Endothelial cell of umbilical vein (primary cell): ENCODE measurements around the gene KRT37.

Experiments used
- POLR2A ChIP-seq: IDR thresholded peaks from 2 replicates; pipeline ENCODE4 v1.6.1; 2012; ENCODE audit warnings: low read depth, mild to moderate bottlenecking, control low read depth, low read length
- TF ChIP-seq, protein P1 (sequence below), 2 donors: IDR thresholded peaks; 1 replicate in 1 of 2; 2 replicates in 1 of 2; pipeline ENCODE4 v1.5.1; 2011; ENCODE audit warnings: low read length in 2 of 2, mild to moderate bottlenecking in 2 of 2, moderate library complexity in 2 of 2, control low read depth in 1 of 2, inconsistent platforms in 1 of 2, low read depth in 1 of 2; ENCODE audit not compliant: insufficient read depth in 1 of 2; ENCODE audit errors: extremely low read depth in 1 of 2

DNA sequence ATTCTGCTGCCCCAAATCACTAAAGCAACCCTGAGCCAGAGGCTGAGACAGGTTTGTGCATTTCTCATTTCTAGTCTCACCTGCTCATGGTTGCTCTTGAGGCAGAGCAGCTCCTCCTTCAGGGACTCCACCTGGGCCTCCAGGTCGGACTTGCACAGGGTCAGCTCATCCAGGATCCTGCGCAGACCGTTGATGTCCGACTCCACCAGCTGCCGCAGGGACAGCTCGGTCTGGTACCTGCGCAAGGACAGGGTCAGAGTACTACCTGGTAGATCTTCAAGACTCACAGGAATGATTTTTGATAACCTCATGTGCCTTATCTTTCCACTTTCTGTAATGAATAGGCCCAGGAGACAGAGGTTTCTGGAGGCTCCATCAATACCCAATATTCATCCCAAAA, 28.0 kb downstream of the KRT37 start:
- TF ChIP-seq, protein P1, sequence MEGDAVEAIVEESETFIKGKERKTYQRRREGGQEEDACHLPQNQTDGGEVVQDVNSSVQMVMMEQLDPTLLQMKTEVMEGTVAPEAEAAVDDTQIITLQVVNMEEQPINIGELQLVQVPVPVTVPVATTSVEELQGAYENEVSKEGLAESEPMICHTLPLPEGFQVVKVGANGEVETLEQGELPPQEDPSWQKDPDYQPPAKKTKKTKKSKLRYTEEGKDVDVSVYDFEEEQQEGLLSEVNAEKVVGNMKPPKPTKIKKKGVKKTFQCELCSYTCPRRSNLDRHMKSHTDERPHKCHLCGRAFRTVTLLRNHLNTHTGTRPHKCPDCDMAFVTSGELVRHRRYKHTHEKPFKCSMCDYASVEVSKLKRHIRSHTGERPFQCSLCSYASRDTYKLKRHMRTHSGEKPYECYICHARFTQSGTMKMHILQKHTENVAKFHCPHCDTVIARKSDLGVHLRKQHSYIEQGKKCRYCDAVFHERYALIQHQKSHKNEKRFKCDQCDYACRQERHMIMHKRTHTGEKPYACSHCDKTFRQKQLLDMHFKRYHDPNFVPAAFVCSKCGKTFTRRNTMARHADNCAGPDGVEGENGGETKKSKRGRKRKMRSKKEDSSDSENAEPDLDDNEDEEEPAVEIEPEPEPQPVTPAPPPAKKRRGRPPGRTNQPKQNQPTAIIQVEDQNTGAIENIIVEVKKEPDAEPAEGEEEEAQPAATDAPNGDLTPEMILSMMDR (IDR thresholded peaks at IDR 0.05; ENCODE audit: extremely low read depth in 1 of 2, insufficient read depth in 1 of 2, low read depth in 1 of 2, low read length in 2 of 2), result no peak
- TF ChIP-seq POLR2A, result no peak
